BLaER1 treated with 17β-estradiol and CSF1 and Interleukin-3, amounts not matched to agents 10 nM and 100 nM (cell line): ENCODE data around the gene ABHD3.
A peak's percentile ranks its signal among the peaks of the same experiment; 100 is the strongest.
"Not testable (repeated sequence)": the region's sequence is repeated elsewhere in the genome, so short reads cannot be mapped to it uniquely, and the experiment has no call there.

Experiments used
- H3K27ac ChIP-seq, 11 experiments: shearing (Covaris generic); formaldehyde crosslinking; 2 replicates each; pipeline ENCODE4 v1.8.1; 2022
- H3K27me3 ChIP-seq, 11 experiments: shearing (Covaris generic); formaldehyde crosslinking; 2 replicates each; pipeline ENCODE4 v1.8.1; 2022
- H3K36me3 ChIP-seq, 11 experiments: shearing (Covaris generic); formaldehyde crosslinking; 2 replicates each; pipeline ENCODE4 v1.8.1; 2022
- H3K4me1 ChIP-seq, 10 experiments: shearing (Covaris generic); formaldehyde crosslinking; 2 replicates each; pipeline ENCODE4 v1.8.1; 2022
- H3K4me2 ChIP-seq, 11 experiments: shearing (Covaris generic); formaldehyde crosslinking; 2 replicates each; pipeline ENCODE4 v1.8.1; 2022
- H3K4me3 ChIP-seq, 10 experiments: shearing (Covaris generic); formaldehyde crosslinking; 2 replicates each; pipeline ENCODE4 v1.8.1; 2022
- H3K9ac ChIP-seq, 11 experiments: shearing (Covaris generic); formaldehyde crosslinking; 2 replicates each; pipeline ENCODE4 v1.8.1; 2022
- H3K9me3 ChIP-seq, 11 experiments: shearing (Covaris generic); formaldehyde crosslinking; replicated peaks in 1 of 11; 2 replicates each; pipeline ENCODE4 v1.8.1; 2022
- H4K20me1 ChIP-seq, 11 experiments: shearing (Covaris generic); formaldehyde crosslinking; 2 replicates each; pipeline ENCODE4 v1.8.1; 2022
- Cebpa-rat ChIP-seq, 11 experiments: shearing (Covaris generic); IDR thresholded peaks; 2 replicates each; pipeline ENCODE4 v1.8.1; 2022

The ABHD3 gene

GRCh38 chr18:21612125-21613039 lies 92.2 kb downstream of the ABHD3 start, which contains the start of gene SNRPD1:
TSS of gene SNRPD1 (plus strand) at chr18:21612314. CDS start at chr18:21612430, 116 bp downstream.
- peak within 1 kb of the TSS; percentile 68 to 85 (median 78) for H3K4me3 ChIP-seq
- H4K20me1 ChIP-seq, result peaks cover 6 to 45% (median 32%) of the 10 kb centered on the region in 11 experiments; a peak in 21 of 22 replicates
- peak within 1 kb of the TSS; percentile 86 to 99 (median 95) for H3K9ac ChIP-seq
- H3K4me2 ChIP-seq, result peak within 1 kb of the TSS; percentile 70 to 94 (median 88)
- H3K27ac ChIP-seq, result peak within 1 kb of the TSS; percentile 84 to 99 (median 97)
- no peak for TF ChIP-seq Cebpa-rat (IDR thresholded peaks at IDR 0.05)
- H3K36me3 ChIP-seq, result peaks cover 12 to 43% (median 37%) of the 10 kb centered on the region in 11 experiments
- H3K4me1 ChIP-seq, result peaks cover 14 to 24% (median 19%) of the 10 kb centered on the region in 10 experiments
- peaks cover 0 to 44% (median 19%) of the 10 kb centered on the region in 11 experiments; a peak in 14 of 22 replicates for H3K9me3 ChIP-seq
- H3K27me3 ChIP-seq, result no peaks in the 10 kb centered on the region

GRCh38 chr18:21611401-21612124 lies 93.0 kb downstream of the ABHD3 start:
- peak overlapping the region; percentile 68 to 85 (median 78) for H3K4me3 ChIP-seq
- peaks cover 14 to 24% (median 19%) of the 10 kb centered on the region in 10 experiments for H3K4me1 ChIP-seq
- peak overlapping the region; percentile 30 to 94 (median 51); a peak in 18 of 22 replicates for H3K4me2 ChIP-seq
- H3K27ac ChIP-seq, result peak overlapping the region; percentile 84 to 99 (median 97); a peak in 21 of 22 replicates
- H4K20me1 ChIP-seq, result peaks cover 0 to 36% (median 24%) of the 10 kb centered on the region in 11 experiments; a peak in 19 of 22 replicates
- H3K9ac ChIP-seq, result peak overlapping the region; percentile 86 to 99 (median 95); a peak in 21 of 22 replicates
- H3K36me3 ChIP-seq, result peaks cover 4 to 35% (median 29%) of the 10 kb centered on the region in 11 experiments; a peak in 21 of 22 replicates
- not testable (repeated sequence) for H3K27me3 ChIP-seq
- H3K9me3 ChIP-seq, result peaks cover 0 to 38% (median 19%) of the 10 kb centered on the region in 11 experiments; a peak in 14 of 22 replicates

- Histone ChIP-seq H3K4me2 (peak overlapping the region in 2 of 11 experiments; percentile 23 to 33; a peak in 1 of 22 replicates), H4K20me1 (no peaks in the 10 kb centered on the region), H3K27ac (no peak overlapping the region)
These were observed 99.4 kb downstream of the ABHD3 start for GRCh38 chr18:21605213-21605612.

GRCh38 chr18:21604671-21605070 lies 99.9 kb downstream of the ABHD3 start:
- Histone ChIP-seq H3K27ac (no peak overlapping the region), H3K9ac (no peak overlapping the region), H3K4me1 (peaks cover 6 to 35% (median 16%) of the 10 kb centered on the region in 10 experiments; a peak in 13 of 20 replicates), H3K4me3 (no peak overlapping the region), H3K9me3 (no peaks in the 10 kb centered on the region), H3K4me2 (no peak overlapping the region), H3K36me3 (no peaks in the 10 kb centered on the region), H4K20me1 (peaks cover 0 to 3% (median 0%) of the 10 kb centered on the region in 11 experiments; a peak in 2 of 22 replicates), H3K27me3 (no peaks in the 10 kb centered on the region)
- TF ChIP-seq Cebpa-rat (IDR thresholded peaks at IDR 0.05), result no peak

More at GRCh38 chr18:21605213-21605612, 99.4 kb downstream of the ABHD3 start:
- H3K9ac ChIP-seq, result no peak overlapping the region
- TF ChIP-seq Cebpa-rat (IDR thresholded peaks at IDR 0.05), result no peak
- H3K9me3 ChIP-seq, result no peaks in the 10 kb centered on the region
- H3K4me1 ChIP-seq, result peaks cover 6 to 35% (median 16%) of the 10 kb centered on the region in 10 experiments; a peak in 13 of 20 replicates
- H3K36me3 ChIP-seq, result no peaks in the 10 kb centered on the region
- no peaks in the 10 kb centered on the region for H3K27me3 ChIP-seq
- no peak overlapping the region for H3K4me3 ChIP-seq

GRCh38 chr18:21602299-21602587 lies 102.3 kb downstream of the ABHD3 start:
- H3K4me1 ChIP-seq, result peaks cover 27 to 53% (median 36%) of the 10 kb centered on the region in 10 experiments
- H3K9ac ChIP-seq, result peak overlapping the region in 2 of 11 experiments; percentile 6 to 10; a peak in 1 of 22 replicates
- H3K4me3 ChIP-seq, result no peak overlapping the region
- no peaks in the 10 kb centered on the region for H3K9me3 ChIP-seq
- TF ChIP-seq Cebpa-rat (IDR thresholded peaks at IDR 0.05), result no peak
- H4K20me1 ChIP-seq, result peaks cover 4 to 25% (median 14%) of the 10 kb centered on the region in 11 experiments; a peak in 11 of 22 replicates
- H3K4me2 ChIP-seq, result peak overlapping the region in 8 of 11 experiments; percentile 4 to 95 (median 57); a peak in 13 of 22 replicates
- H3K27ac ChIP-seq, result peak overlapping the region in 4 of 11 experiments; percentile 12 to 96 (median 40); a peak in 5 of 22 replicates
- H3K27me3 ChIP-seq, result no peaks in the 10 kb centered on the region
- H3K36me3 ChIP-seq, result no peaks in the 10 kb centered on the region
